HG03280 (cell line): ENCODE data around the gene AMFR.
A peak's percentile ranks its signal among the peaks of the same experiment; 100 is the strongest.

Source experiments
- ATAC-seq: cut with Tn5 transposase; IDR thresholded peaks from one replicate; pipeline ENCODE4 v1.9.1; 2021; ENCODE audit warnings: mild to moderate bottlenecking, moderate library complexity; ENCODE audit not compliant: unreplicated experiment

AMFR gene

DNA sequence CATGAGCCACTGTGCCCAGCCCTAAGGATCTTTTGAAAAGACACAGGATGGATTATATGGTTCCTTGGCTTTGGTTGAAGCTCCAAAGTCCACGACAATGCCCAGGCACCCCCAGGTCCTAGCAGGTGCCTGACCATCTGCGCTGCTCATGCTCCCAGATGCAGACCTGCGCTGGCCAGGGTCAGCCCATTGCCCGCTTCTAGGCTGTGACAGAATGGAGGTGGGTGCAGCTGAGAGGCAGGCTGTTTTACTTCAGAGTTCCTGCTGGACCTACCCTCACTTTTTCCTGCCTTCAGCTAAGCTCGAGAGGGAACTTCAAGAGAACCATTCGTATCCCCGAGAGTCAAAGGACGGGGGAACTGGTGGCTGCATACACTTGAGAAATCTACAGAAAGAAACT lies 60.5 kb downstream of the AMFR start:
- no peak for ATAC-seq

DNA sequence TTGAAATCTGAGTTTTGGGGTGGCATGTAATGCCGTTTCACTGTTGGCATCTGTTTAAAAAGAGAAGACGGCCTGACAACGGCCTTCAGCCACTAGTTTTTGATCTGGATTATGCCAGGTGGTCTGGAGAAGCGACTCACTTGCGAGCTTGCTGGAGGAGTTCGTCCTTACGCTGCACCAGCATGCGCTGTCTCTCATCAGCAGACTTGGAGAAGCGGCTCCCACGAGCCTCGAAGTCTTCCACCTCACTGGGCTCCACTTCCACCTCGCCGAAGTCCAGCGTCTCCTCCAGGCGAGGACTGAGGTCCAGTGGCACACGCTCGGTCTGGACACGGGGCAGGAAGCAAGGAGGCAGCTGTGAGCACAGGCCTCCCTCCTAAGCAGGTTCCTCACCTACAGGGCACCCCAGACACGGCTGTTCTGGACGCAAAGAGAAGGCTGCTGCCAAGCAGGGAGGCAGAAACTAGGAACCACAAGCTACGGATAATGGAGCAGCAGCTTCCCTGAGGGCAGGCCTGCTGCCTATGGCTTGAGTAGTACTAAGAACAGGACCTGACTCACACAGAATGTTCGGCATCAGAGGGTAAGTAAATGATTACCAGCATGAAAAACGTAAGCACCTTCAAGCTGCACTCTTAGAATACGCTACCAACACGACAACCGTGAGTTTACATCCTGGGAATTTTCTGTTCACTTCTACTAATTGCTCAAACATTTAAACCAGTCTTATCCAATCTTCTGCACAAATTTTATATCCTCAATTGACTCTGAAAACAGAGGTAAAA lies 61.4 kb downstream of the AMFR start:
- ATAC-seq = no peak

DNA sequence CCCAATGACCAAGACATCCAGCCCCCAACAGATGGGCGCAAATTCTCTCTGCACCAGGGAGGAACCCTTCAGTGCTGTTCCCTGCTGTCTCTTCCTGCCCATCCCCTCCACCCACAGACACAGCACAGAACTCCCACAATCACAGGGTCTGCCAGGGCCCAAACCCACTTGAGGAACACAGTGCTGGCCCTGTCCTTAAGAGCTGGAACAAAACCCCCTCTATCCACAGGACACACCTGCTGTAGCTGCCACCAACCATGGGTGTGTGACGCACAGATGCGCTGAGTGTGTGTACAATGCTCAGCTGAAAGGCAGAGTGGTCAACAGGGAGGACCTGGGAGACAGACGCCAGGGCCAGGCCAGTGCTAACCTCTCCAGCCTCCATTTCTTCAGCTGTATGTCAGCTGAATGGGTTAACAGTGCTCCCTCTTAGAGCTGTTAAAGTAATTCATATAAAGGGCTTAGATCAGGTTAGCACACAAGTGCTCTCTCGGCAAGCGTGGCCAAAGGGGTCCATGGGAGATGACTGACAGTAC lies 62.1 kb downstream of the AMFR start:
- ATAC-seq = no peak

DNA sequence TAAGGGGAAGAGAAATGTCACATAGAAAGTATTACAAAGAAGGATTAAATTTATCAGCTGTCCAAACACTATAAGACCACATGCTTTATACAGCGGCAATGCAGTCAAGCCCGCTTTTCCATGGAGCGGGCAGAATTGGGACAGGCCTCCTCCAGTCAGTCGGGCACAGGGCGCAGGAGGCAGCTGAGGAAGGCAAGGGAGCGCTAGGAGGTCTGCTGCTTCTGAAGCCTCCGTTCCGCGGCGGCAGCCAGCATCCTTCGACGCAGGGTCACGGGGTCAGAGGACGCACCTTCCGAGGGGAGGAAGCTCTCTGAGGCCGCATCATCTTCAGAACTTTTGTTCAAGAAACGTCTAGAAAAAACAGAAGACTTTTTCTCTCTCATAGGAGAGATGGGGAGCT lies 62.6 kb downstream of the AMFR start:
- no peak for ATAC-seq

DNA sequence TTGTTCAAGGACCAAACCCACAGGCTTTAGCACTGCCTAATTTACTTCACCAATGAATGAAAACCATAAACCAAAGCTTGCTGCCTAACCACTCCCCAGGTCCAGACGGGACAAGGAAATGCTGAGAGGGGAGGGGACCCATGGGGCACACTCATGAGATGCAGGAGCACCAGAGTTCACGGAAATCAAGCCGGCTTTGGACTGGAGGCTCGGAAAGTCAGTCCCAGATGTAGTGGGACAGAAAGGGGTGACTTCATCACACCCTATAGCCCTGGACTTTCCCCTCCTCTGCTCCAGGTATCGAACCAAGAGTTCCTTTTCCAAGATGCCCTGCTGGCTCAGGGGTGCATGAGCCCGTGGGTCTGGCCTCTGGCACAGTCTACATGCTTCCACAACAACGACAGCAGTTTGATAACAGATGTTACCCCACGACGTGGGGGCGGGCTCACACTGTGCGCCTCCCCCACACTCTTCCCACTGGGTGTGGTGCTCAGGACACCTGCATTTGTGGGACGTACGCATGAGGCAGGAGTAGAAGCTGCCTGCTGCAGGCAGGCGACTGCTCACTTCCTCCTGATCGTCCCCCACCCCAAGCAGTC lies 63.2 kb downstream of the AMFR start:
- no peak for ATAC-seq

DNA sequence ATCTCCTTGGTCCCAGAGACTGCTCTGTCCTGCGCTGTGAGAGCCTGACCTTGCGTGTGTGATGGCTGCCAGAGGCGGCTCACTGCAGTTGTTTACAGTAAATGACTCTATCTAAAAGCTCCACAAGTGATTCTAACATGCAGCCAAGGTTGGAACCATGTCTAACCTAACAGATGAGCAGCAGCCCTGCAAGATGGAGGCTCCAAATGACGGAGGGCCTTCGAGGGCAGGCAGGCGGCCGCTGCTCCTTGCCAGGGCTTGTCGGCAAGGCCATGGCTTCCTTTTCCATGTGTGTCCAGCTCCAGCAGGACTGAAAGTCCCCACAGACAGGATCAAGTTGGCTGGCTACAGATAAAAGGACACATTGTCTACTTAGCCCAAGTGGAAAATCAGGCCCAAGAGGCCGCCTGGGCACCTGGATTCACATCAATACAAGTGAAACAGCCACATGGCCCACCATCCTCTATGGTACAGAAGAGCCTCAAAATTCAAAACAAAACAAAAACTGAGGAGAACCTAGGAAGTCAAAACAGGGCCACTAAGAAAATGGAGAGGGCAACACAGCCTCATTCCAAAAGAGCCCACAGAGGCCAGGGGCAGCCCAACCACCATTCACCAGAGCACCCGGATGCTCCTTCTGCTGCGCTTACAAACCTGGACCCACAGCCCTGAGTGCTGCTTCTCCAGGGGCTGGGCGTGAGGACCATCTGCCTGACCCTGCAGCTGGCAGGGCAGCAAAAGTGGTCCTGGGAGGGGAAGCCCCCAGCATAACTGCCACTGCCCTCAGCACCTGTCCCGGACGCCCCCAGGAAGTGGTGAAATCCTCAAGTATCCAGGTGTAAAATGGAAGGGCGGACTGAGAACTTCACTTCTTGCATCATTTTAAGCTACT lies 65.0 kb downstream of the AMFR start:
- ATAC-seq = no peak

DNA sequence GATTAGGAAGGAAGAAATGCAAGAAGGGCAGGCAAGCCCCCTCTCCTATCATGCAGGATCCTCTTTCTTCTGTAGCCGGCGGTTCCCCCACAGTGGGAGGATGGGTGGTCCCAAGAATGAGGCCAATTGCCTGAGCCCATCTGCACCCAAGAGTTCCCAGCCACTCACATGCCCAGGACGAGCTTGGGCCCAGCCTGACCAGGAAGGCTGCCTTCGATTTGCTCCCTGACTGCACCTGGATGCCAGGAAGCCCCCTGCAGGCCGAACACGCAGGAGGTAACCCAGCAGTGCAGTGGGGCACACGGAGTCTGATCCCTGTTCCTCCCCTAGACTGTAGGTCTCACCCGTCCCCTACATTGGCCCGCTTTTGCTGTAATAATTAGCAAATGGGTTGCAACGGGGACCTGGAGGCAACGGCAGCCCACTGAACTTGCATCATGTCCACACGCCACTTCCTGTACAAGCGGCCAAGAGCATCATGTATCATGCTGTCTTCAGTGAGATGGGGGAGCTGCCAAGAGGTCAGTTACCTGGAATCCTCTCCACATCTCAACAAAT lies 67.5 kb downstream of the AMFR start:
- ATAC-seq = no peak

DNA sequence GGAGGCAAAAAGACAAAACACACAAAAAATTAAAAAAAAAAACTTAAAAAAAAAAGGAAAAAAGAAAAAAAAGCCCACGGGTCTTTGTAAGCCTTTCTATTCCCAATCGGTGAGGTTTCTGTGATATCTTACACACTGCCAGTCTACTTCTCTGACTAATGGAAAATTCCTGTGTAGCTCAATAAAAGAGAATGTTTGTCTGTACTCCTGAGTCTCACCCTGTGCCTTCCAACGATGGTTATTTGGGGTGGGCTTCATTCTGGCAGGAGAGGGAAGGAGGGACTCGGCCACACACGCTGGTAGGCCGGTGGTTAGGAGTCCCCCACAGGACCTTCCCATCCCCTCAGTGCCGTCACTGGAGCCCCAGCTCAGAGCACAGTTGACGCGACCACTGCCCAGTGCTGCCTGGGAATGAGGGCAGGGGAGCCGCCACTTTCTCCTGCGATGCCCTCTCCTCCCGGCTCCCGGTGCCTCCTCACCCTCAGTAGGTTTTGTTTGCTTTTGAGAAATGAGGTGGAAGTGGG lies 68.0 kb downstream of the AMFR start:
- no peak for ATAC-seq

DNA sequence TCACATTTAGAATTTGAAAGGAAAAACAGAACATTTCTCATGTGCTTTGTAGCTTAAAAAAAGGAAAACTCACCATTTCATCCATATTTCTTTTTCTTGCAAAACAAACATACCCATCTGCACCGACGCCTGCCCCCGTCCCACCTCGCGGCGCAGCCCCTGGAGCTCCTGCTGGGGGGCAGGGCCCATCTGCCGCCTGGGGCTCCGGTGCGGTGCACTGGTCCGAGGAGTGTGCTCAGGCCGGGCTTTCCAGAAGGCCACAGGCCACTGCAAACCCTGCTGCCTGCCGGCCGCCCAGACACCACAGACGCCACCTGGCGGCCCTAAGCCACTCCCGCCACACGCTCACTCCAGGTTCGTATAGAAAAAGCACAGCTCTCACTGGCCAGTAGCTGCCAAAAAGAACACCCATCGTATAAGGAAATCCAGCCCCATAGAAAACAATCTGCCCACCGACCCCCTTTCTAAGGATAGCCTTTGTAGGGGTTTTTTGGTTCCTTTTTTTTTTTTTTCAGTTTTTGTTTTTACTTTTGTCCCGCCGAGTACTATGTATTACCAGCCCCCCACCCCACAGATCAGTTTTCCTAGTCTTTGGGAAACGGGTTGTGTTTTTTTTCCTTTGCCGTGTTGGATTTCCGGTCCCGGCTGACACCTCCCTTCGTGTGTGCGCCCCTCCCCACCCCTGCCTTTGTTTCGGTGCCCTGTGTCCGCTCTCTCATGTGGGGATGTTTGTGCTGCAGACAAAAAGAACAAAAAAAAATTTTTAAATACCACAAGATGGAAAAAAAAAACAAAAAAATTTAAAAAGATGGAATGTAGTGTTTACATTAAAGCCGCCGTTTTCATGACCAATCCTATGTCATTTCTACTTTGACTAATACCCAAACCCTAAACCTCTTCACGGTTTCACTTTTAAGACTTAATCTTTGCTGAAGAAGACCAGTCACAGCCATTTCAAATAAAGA lies 68.8 kb downstream of the AMFR start:
- peak; percentile 90 for ATAC-seq

DNA sequence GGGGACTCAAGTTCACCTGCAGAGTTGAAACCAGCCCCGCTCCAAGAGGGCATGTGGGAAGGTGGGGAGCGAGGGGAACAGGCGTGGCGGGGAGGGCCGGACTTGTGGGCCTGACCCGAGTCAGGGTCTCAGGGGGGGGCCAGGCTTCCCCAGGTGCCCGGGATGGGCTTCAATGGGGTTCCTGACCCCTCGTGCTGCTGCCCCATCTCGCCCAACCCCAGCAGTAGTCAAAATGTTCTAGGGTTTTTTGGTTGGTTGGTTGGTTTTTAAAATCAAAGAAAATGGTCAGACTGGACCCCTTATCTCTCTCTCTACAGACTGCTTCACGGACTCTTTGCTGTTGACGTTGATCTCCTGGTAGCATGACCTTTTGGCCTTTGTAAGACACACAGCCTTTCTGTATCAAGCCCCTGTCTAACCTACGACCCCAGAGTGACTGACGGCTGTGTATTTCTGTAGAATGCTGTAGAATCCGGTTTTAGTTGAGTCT lies 69.5 kb downstream of the AMFR start:
- no peak for ATAC-seq

DNA sequence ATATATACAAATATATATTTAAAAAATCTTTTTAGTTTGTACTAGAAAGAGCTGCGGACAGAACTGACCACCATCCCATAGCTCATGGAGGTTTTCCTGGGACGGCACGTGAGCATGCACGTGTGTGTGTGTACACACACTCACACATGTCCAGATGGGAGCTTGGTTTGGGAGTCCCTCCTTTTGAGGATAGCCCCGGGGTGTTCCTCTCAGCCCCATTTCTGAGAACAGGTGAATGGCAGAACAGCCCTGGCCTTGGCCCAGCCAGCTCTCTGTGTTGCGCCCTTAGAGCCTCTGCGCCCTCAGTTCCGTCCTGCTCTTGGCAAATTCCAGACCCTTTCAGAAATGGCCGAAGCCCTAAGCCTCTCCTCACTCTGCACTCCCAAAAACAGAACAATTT lies 70.1 kb downstream of the AMFR start:
- no peak for ATAC-seq

DNA sequence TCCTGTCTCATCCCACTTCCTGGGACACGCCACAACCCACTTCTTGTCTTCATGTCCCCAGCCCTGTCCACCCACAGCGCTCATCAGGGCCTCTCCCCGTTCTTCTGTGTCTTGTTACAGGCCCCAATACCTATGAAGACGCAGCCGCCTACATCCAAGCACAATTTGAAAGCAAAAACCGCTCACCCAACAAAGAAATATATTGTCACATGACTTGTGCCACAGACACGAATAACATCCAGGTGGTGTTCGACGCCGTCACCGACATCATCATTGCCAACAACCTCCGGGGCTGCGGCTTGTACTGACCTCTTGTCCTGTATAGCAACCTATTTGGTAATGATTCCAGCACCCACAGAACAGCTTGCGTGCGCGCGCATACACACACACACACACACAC lies 70.6 kb downstream of the AMFR start:
- ATAC-seq = no peak

DNA sequence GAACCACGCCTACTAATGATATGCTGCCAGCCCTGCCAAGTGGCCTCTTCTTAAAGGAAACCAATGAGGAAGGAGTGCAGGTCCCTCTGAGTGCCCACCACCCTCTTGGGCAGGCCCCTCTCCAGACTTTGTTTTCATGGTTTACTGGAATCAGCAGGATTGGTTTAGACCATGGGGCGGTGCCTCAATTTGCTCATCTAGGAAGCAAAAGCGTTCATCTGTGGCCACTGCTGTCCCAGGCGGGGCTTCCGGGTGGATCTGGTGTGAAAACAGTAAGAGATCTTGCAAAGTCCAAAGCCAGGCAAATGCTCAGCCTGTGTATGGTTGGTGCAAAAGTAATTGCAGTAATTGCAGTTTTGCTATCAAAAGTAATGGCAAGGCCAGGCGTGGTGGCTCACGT lies 71.3 kb downstream of the AMFR start:
- no peak for ATAC-seq

DNA sequence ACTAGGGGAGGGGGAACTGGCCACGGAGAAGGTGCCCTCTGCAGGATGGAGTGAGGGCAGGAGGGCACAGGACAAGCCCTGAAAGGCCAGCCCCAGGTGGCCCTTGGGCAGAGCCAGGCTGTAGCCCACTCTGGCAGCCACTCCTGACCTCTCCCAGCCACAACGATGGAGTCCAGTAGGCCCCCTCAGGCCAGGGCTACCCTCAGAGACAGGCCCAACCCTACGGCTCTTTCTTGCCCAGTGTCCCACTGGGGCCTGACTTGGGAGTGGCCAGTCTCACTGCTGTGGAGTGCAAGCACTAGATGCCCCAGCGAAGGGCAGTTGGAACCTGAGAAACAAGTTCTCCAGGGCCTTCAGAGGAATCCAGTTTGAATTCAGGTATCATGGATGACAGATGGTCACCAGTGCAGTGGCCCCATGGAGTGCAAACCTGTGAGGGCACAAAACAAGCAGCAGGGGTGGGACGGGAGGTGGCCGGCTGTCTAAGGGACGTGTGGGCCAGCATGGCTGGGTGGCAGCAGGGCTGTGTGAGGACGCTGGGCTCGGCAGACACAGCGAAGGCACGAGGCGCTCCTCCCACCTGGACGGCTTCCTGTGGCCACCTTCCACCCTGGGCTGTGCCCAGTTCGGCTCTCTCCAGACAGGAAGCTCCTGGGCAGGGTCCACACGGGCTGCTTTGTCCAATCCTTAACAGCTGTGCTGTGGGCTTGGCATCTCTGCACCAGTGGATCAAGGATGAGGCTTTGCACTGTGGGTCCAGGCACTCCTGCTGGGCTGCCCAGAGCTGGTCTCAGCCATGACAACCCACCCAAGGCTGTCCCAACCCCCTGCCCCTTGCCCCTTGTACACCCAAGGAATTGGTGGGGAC lies 72.1 kb downstream of the AMFR start:
- no peak for ATAC-seq

DNA sequence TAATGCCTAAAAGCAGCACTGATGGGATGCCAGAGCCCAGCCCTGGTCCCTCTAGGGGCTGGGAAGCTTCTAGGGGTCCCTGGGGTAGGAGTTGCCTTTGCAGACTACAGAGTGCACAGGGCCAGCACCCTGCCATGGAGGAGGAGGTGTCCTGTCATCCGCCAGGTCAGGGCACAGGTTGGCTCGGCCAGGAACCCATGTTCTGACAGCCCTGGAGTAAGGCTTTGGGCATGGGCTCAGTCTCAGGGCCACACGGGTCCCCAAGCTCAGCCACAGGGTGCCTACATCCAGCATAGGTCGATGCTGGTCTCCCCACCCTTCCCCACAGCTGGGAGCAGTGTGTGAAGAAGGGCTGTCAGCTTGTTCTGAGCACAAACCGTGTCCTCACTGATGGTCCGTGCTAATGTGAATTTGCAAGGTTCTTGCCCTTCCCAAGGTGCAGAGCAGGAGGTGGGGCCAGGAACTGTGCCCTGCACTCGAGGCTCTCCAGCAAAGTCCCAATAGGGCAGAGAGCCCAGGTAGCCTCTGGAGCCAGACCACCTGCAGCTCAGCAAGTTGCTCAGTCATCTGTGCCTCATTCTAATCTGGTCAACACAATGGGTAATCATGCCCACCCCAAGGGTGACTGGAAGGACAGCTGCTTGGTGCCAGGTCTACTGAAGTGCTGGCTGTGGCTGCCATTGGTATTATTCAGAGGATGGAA lies 72.8 kb downstream of the AMFR start:
- no peak for ATAC-seq

DNA sequence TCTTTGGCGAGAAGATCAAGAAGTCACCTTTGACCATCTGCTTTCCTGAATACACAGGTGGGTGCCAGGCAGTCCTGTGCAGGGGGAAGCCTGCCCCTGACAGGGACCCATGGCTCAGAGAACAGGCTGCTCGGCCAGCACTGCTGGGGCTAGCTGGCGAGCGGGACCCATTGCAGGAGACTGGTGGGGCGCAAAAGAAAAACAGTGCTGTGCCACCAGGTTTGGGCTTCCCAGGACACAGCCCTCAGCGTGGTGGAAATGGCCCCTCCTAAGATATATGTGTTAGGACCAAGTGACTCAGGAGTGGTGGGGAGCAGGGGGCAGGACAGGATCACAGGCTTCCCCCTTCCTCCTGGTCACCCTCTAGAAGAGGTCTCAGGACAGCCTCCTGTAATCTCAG lies 73.9 kb downstream of the AMFR start:
- no peak for ATAC-seq

DNA sequence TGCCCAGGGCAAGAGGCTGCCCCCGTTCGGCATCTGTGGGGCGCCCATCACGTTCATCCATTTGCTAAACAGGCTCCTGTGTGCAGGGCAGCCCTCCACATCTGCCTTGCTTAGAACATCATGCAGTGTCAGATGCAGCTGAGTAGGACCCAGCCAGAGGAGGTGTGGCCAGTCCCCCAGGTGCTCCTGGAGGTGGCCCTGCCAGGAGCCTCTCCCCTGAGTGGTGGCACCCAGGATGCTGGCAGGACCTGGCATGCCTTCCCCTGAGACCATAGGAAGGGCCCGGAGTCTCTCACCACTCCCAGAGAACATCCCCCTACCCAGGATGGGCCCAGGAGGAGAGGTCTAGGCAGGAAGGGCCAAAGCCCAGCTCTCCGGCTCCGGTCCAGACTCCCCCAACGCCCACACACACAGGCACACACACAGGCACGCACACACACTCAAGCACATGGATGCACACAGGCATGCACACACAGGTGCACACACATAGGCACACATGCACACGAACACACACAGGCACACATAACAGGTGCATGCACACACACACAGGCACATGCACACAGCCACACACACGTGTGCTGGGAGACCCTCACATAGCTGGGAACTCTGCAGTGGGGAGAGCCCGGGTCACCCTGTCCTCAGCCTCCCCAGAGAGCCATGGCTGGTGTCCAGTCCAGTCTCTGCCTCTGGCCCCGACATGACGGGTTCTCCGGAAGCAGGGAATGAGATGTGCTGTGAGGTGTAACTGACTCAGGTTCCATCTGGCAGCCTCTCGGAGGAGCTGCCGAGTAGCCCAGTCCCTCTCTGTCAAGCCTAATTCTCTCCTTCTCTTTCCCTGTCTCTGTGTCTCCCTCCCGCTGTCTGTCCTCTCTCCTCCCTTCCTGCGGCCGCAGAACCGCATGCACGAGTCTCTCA lies 74.6 kb downstream of the AMFR start:
- no peak for ATAC-seq
